ENCODE data around the gene SERTM1. TPM values are rescaled to one million over a fixed set of nuclear protein-coding genes. Genes with fewer than 3 reads are reported as not detected.

SERTM1 gene
- total and polyA plus RNA-seq, 4 donors = not detected

- no peak for DNase-seq (ENCODE audit: low spot score)
- 84% methylated on average over 3 of the region's 3 CpGs for WGBS
- no peak overlapping the region for H3K9ac ChIP-seq (ENCODE audit: low read depth in 1 of 2, low read length in 2 of 2)
- TF ChIP-seq MAX (IDR thresholded peaks at IDR 0.05) = no peak
- TF ChIP-seq ZBTB33 (IDR thresholded peaks at IDR 0.05) = no peak
- TF ChIP-seq RXRA (IDR thresholded peaks at IDR 0.05) = no peak
- TF ChIP-seq JUND (IDR thresholded peaks at IDR 0.05) = no peak
- TF ChIP-seq CTCF (IDR thresholded peaks at IDR 0.05; ENCODE audit: low read depth, low read length, missing input control) = no peak
- TF ChIP-seq HNF4G (IDR thresholded peaks at IDR 0.05) = no peak
- TF ChIP-seq ATF3 (IDR thresholded peaks at IDR 0.05) = no peak
- no peak for TF ChIP-seq YY1 (IDR thresholded peaks at IDR 0.05)
- TF ChIP-seq TAF1 (conservative IDR thresholded peaks at IDR 0.05) = no peak
- TF ChIP-seq NR2F2 (IDR thresholded peaks at IDR 0.05) = no peak
- TF ChIP-seq GABPA (IDR thresholded peaks at IDR 0.05 in 1 of 2, conservative IDR thresholded peaks at IDR 0.05 in 1 of 2) = no peak
- TF ChIP-seq FOXA1 (IDR thresholded peaks at IDR 0.05) = no peak
- no peak for TF ChIP-seq EGR1 (IDR thresholded peaks at IDR 0.05; ENCODE audit: low read depth in 2 of 2)
- TF ChIP-seq HNF4A (conservative IDR thresholded peaks at IDR 0.05) = no peak
- no peak for TF ChIP-seq FOXA2 (IDR thresholded peaks at IDR 0.05)
- no peak for TF ChIP-seq RAD21 (IDR thresholded peaks at IDR 0.05)
- no peak for TF ChIP-seq REST (IDR thresholded peaks at IDR 0.05)
- H3K9me3 ChIP-seq (ENCODE audit: control insufficient read depth in 4 of 4, low read length in 3 of 4) = no peaks in the 10 kb centered on the region
- H3K36me3 ChIP-seq (ENCODE audit: control insufficient read depth in 4 of 4, insufficient read depth in 3 of 4, low read depth in 1 of 4, low read length in 3 of 4) = no peaks in the 10 kb centered on the region
- H3K4me3 ChIP-seq (ENCODE audit: low read depth in 1 of 3, low read length in 3 of 3) = no peak overlapping the region
- no peaks in the 10 kb centered on the region for H3K27me3 ChIP-seq (ENCODE audit: control insufficient read depth in 4 of 4, insufficient read depth in 4 of 4, low read length in 3 of 4)
- H3K27ac ChIP-seq (ENCODE audit: low read depth in 1 of 2, low read length in 2 of 2) = no peak overlapping the region
- H3K4me1 ChIP-seq (ENCODE audit: control insufficient read depth in 4 of 4, insufficient read depth in 4 of 4, low read length in 3 of 4) = no peaks in the 10 kb centered on the region
These were observed 44.2 kb downstream of the SERTM1 start for GRCh38 chr13:36717966-36718545.
